HCT116 (cell line): ENCODE results near the gene SDK2. TPM values are rescaled to one million over a fixed set of nuclear protein-coding genes. Genes with fewer than 3 reads are reported as not detected.

Experiments used
- ATAC-seq: fragments of 200-7000 bp; cut with Tn5 transposase; 2 replicates; pipeline ENCODE4 v1.9.1; 2020; ENCODE audit warnings: mild to moderate bottlenecking, moderate library complexity
- BruUV-seq: library from RNA; stranded (reverse); fragments of 400-500 nt; replicated peaks from 2 replicates; lab custom pipeline; 2021; lab: Mats Ljungman, UMichigan
- CTCF ChIA-PET: fragments of 300-600 bp; sonication (Branson Sonifier 250); formaldehyde crosslinking; loops from one replicate; lab custom pipeline; 2021; ENCODE audit warnings: antibody characterized with exemption; lab: Charles Lee
- POLR2A ChIA-PET: fragments of 300-600, 350-600 bp; sonication (Branson Sonifier 250); formaldehyde crosslinking; loops from one replicate; lab custom pipeline; 2021; ENCODE audit warnings: antibody characterized with exemption; lab: Charles Lee
- RAD21 ChIA-PET, 2 experiments: fragments of 300-600 bp; sonication (Branson Sonifier 250); formaldehyde crosslinking; loops; one replicate each; lab custom pipeline; 2023; ENCODE audit warnings: low total read pairs in 2 of 2; ENCODE audit not compliant: uncharacterized antibody in 2 of 2, unreplicated experiment in 2 of 2, low non-redundant PET in 1 of 2; lab: Charles Lee
- DNase-seq: peaks from one replicate; pipeline ENCODE4 v3.0.0-alpha.2; 2010; ENCODE audit warnings: low read depth, low spot score
- H2AFZ ChIP-seq: fragments of 200-600 bp; shearing (Covaris generic), sonication (generic); 2 replicates; pipeline ENCODE4 v1.6.1; 2017; ENCODE audit warnings: low read depth, mixed run types, mixed read lengths, antibody characterized with exemption, low read length; ENCODE audit not compliant: poor library complexity, severe bottlenecking
- H3K27ac ChIP-seq: 2 replicates; pipeline ENCODE4 v1.5.1; 2012; ENCODE audit warnings: low read depth, low read length
- H3K27me3 ChIP-seq: fragments of 200-600 bp; sonication (generic); 2 replicates; pipeline ENCODE4 v1.6.1; 2016; ENCODE audit warnings: mixed run types, low read length, mixed read lengths; ENCODE audit not compliant: insufficient read depth
- H3K36me3 ChIP-seq, 2 experiments: fragments of 200-500 bp in 1 of 2; fragments of 200-600 bp in 1 of 2; sonication (Bioruptor generic) in 1 of 2; sonication (generic) in 1 of 2; 2 replicates each; pipeline versions ENCODE4 v1.5.1 to v1.6.1; 2014 to 2016; ENCODE audit warnings: low read length in 2 of 2, inconsistent platforms in 1 of 2, mixed read lengths in 1 of 2, mixed run types in 1 of 2; ENCODE audit not compliant: insufficient read depth in 2 of 2, control insufficient read depth in 1 of 2
- H3K4me1 ChIP-seq, 2 experiments: fragments of 200-600 bp in 1 of 2; sonication (generic) in 1 of 2; 2 replicates each; pipeline versions ENCODE4 v1.5.1 to v1.6.1; 2012 to 2017; ENCODE audit warnings: low read length in 2 of 2, inconsistent platforms in 1 of 2, mild to moderate bottlenecking in 1 of 2, mixed read lengths in 1 of 2, mixed run types in 1 of 2, moderate library complexity in 1 of 2; ENCODE audit not compliant: insufficient read depth in 2 of 2, control insufficient read depth in 1 of 2
- H3K4me2 ChIP-seq: fragments of 200-600 bp; sonication (generic); 2 replicates; pipeline ENCODE4 v1.6.1; 2017; ENCODE audit warnings: mixed run types, low read length, mixed read lengths
- H3K4me3 ChIP-seq, 2 experiments: fragments of 200-600 bp in 1 of 2; sonication (generic) in 1 of 2; replicated peaks in 1 of 2; 2 replicates each; pipeline ENCODE4 v1.5.1; 2011 to 2016; ENCODE audit warnings: low read length in 2 of 2, control low read depth in 1 of 2, low read depth in 1 of 2, mild to moderate bottlenecking in 1 of 2, mixed read lengths in 1 of 2, mixed run types in 1 of 2
- H3K79me2 ChIP-seq: fragments of 200-600 bp; sonication (generic); 2 replicates; pipeline ENCODE4 v1.6.1; 2017; ENCODE audit warnings: mild to moderate bottlenecking, mixed run types, low read length, moderate library complexity, mixed read lengths; ENCODE audit not compliant: insufficient read depth
- H3K9ac ChIP-seq: fragments of 200-600 bp; sonication (generic); 2 replicates; pipeline ENCODE4 v1.6.1; 2016; ENCODE audit warnings: low read length, mixed read lengths
- H3K9me2 ChIP-seq: fragments of 200-600 bp; sonication (generic), shearing (Covaris generic); 2 replicates; pipeline ENCODE4 v1.6.1; 2017; ENCODE audit warnings: mixed run types, mild to moderate bottlenecking, moderate library complexity; ENCODE audit not compliant: insufficient read depth
- H3K9me3 ChIP-seq, 2 experiments: fragments of 200-500 bp in 1 of 2; fragments of 200-600 bp in 1 of 2; sonication (Bioruptor generic) in 1 of 2; sonication (generic) in 1 of 2; 2 replicates each; pipeline ENCODE4 v1.6.1; 2014 to 2017; ENCODE audit warnings: low read length in 2 of 2, mixed read lengths in 2 of 2, inconsistent platforms in 1 of 2, low read depth in 1 of 2, mild to moderate bottlenecking in 1 of 2, mixed run types in 1 of 2, moderate library complexity in 1 of 2; ENCODE audit not compliant: control insufficient read depth in 1 of 2, insufficient read depth in 1 of 2
- H4K20me1 ChIP-seq: fragments of 200-600 bp; sonication (generic), shearing (Covaris generic); 2 replicates; pipeline ENCODE4 v1.6.1; 2017; ENCODE audit warnings: mixed run types, mild to moderate bottlenecking, moderate library complexity; ENCODE audit not compliant: insufficient read depth
- CBX3 ChIP-seq: IDR thresholded peaks from 2 replicates; pipeline ENCODE4 v1.6.1; 2012; ENCODE audit warnings: low read depth
- CEBPB ChIP-seq: IDR thresholded peaks from 2 replicates; pipeline ENCODE4 v1.6.1; 2012; ENCODE audit warnings: low read depth
- EGR1 ChIP-seq: IDR thresholded peaks from 2 replicates; pipeline ENCODE4 v1.6.1; 2012; ENCODE audit warnings: low read depth
- ELF1 ChIP-seq: IDR thresholded peaks from 2 replicates; pipeline ENCODE4 v1.6.1; 2012; ENCODE audit warnings: low read depth, borderline replicate concordance
- EZH2 ChIP-seq: fragments of 200-600 bp; sonication (generic); IDR thresholded peaks from 2 replicates; pipeline ENCODE4 v1.6.1; 2017; ENCODE audit warnings: antibody characterized with exemption, mixed run types
- EZH2phosphoT487 ChIP-seq: fragments of 200-600 bp; IDR thresholded peaks from 2 replicates; pipeline ENCODE4 v1.6.1; 2018; ENCODE audit warnings: antibody characterized with exemption, borderline replicate concordance
- JUND ChIP-seq: IDR thresholded peaks from 2 replicates; pipeline ENCODE4 v1.6.1; 2012
- MAX ChIP-seq: IDR thresholded peaks from 2 replicates; pipeline ENCODE4 v1.6.1; 2012
- POLR2A ChIP-seq: IDR thresholded peaks from 2 replicates; pipeline ENCODE4 v1.7.0; 2011; ENCODE audit warnings: borderline replicate concordance; ENCODE audit not compliant: insufficient read depth, insufficient read length; ENCODE audit errors: extremely low read depth
- SIN3A ChIP-seq: IDR thresholded peaks from 2 replicates; pipeline ENCODE4 v1.6.1; 2012; ENCODE audit warnings: low read depth
- SP1 ChIP-seq: IDR thresholded peaks from 2 replicates; pipeline ENCODE4 v1.6.1; 2012; ENCODE audit warnings: low read depth
- SRF ChIP-seq: IDR thresholded peaks from 2 replicates; pipeline ENCODE4 v1.6.1; 2012; ENCODE audit warnings: low read depth
- TCF7L2 ChIP-seq: IDR thresholded peaks from 2 replicates; pipeline ENCODE4 v1.7.0; 2011; ENCODE audit warnings: borderline replicate concordance, inconsistent platforms; ENCODE audit not compliant: insufficient read depth, insufficient read length; ENCODE audit errors: extremely low read depth
- YY1 ChIP-seq: IDR thresholded peaks from 2 replicates; pipeline ENCODE4 v1.6.1; 2011; ENCODE audit warnings: low read length, low read depth, moderate library complexity, mild to moderate bottlenecking; ENCODE audit not compliant: insufficient replicate concordance; ENCODE audit errors: extremely low read depth
- ZBTB33 ChIP-seq: IDR thresholded peaks from 2 replicates; pipeline ENCODE4 v1.6.1; 2011; ENCODE audit warnings: mild to moderate bottlenecking, low read length, moderate library complexity; ENCODE audit not compliant: insufficient replicate concordance; ENCODE audit errors: extremely low read depth
- ZFX ChIP-seq: fragments of 450-650 bp; IDR thresholded peaks from 2 replicates; pipeline ENCODE4 v1.6.1; 2017
- ZNF274 ChIP-seq: fragments of 200-500 bp; sonication (Bioruptor generic); IDR thresholded peaks from 2 replicates; pipeline ENCODE4 v1.6.1; 2014; ENCODE audit warnings: mild to moderate bottlenecking, low read depth, low read length, inconsistent platforms
- intact Hi-C: fragments of 100-400 bp; cut with micrococcal nuclease; formaldehyde crosslinking; loops from 2 replicates; pipeline ENCODE4 v1.10.0; 2022
- total RNA-seq: library from RNA; stranded (reverse); gene quantifications from one replicate; pipeline ENCODE4 v1.2.1, GENCODE V29; 2021; ENCODE audit not compliant: unreplicated experiment
- TF ChIP-seq, protein P1 (sequence below), 3 experiments: fragments of 200-600 bp in 1 of 3; sonication (generic) in 1 of 3; IDR thresholded peaks in 2 of 3; conservative IDR thresholded peaks in 1 of 3; 2 replicates each; pipeline ENCODE4 v1.5.1; 2012 to 2017; ENCODE audit warnings: low read depth in 2 of 3, low read length in 2 of 3, antibody characterized with exemption in 1 of 3, borderline replicate concordance in 1 of 3, control low read depth in 1 of 3, mild to moderate bottlenecking in 1 of 3, mixed read lengths in 1 of 3, mixed run types in 1 of 3, moderate library complexity in 1 of 3; ENCODE audit not compliant: insufficient read depth in 1 of 3
- TF ChIP-seq, protein P2 (sequence below): IDR thresholded peaks from 2 replicates; pipeline ENCODE4 v1.6.1; 2012

The SDK2 gene
- total RNA-seq, 1 experiment from 2014 or later = 0.10 TPM

GRCh38 chr17:73320601-73321264 is 323.5 kb downstream of the SDK2 start:
- ChIA-PET CTCF (interaction anchor here (1.6 kb wide), 1 partner anchor 10 kb away, joined by 5 read pairs; no protein-coding TSS in a partner anchor), RAD21 (no interaction called here), POLR2A (interaction anchor here (1.3 kb wide), 1 partner anchor 10 kb away, joined by 4 read pairs; no protein-coding TSS in a partner anchor)
- Histone ChIP-seq H3K27me3 (no peaks in the 10 kb centered on the region), H3K79me2 (no peaks in the 10 kb centered on the region), H3K27ac (no peak overlapping the region), H3K9ac (no peak overlapping the region), H4K20me1 (no peaks in the 10 kb centered on the region), H3K9me3 (no peaks in the 10 kb centered on the region), H3K9me2 (no peaks in the 10 kb centered on the region), H3K36me3 (no peaks in the 10 kb centered on the region), H3K4me1 (peaks cover 0 to 8% of the 10 kb centered on the region in 2 experiments; a peak in 1 of 4 replicates), H3K4me2 (no peak overlapping the region), H2AFZ (no peak overlapping the region), H3K4me3 (no peak overlapping the region)
- BruUV-seq = no TSS peak
- TF ChIP-seq ZBTB33 (no peak), EZH2phosphoT487 (no peak), SRF (no peak), ZFX (no peak), EZH2 (no peak), SP1 (no peak), POLR2A (no peak), MAX (no peak), ELF1 (no peak), YY1 (no peak), TCF7L2 (no peak), CBX3 (no peak), CEBPB (no peak), EGR1 (no peak), JUND (no peak), ZNF274 (no peak), SIN3A (no peak)
- TF ChIP-seq, protein P1, sequence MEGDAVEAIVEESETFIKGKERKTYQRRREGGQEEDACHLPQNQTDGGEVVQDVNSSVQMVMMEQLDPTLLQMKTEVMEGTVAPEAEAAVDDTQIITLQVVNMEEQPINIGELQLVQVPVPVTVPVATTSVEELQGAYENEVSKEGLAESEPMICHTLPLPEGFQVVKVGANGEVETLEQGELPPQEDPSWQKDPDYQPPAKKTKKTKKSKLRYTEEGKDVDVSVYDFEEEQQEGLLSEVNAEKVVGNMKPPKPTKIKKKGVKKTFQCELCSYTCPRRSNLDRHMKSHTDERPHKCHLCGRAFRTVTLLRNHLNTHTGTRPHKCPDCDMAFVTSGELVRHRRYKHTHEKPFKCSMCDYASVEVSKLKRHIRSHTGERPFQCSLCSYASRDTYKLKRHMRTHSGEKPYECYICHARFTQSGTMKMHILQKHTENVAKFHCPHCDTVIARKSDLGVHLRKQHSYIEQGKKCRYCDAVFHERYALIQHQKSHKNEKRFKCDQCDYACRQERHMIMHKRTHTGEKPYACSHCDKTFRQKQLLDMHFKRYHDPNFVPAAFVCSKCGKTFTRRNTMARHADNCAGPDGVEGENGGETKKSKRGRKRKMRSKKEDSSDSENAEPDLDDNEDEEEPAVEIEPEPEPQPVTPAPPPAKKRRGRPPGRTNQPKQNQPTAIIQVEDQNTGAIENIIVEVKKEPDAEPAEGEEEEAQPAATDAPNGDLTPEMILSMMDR (IDR thresholded peaks at IDR 0.05 in 2 of 3, conservative IDR thresholded peaks at IDR 0.05 in 1 of 3; ENCODE audit: borderline replicate concordance in 1 of 3, insufficient read depth in 1 of 3, low read depth in 2 of 3, low read length in 2 of 3) = no peak
- TF ChIP-seq, protein P2, sequence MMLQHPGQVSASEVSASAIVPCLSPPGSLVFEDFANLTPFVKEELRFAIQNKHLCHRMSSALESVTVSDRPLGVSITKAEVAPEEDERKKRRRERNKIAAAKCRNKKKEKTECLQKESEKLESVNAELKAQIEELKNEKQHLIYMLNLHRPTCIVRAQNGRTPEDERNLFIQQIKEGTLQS = no peak
- intact Hi-C loops = no loop called here
- ATAC-seq = no peak
- DNase-seq = no peak
